Measurements from ENCODE around the gene SCARF1. TPM values are rescaled to one million over a fixed set of nuclear protein-coding genes. Genes with fewer than 3 reads are reported as not detected.

Gene SCARF1
- total and polyA plus RNA-seq, 2 experiments from 2014 or later, result 1.8 to 9.8 TPM

- H3K27me3 ChIP-seq, result no peaks in the 10 kb centered on the region
- no peak overlapping the region for H3K4me3 ChIP-seq
- H3K27ac ChIP-seq, result no peak overlapping the region
- no peak for DNase-seq (ENCODE audit: low read depth in 1 of 2, low spot score in 1 of 2)
- no peaks in the 10 kb centered on the region for H3K4me1 ChIP-seq (ENCODE audit: low read depth)
- TF ChIP-seq, protein P1, sequence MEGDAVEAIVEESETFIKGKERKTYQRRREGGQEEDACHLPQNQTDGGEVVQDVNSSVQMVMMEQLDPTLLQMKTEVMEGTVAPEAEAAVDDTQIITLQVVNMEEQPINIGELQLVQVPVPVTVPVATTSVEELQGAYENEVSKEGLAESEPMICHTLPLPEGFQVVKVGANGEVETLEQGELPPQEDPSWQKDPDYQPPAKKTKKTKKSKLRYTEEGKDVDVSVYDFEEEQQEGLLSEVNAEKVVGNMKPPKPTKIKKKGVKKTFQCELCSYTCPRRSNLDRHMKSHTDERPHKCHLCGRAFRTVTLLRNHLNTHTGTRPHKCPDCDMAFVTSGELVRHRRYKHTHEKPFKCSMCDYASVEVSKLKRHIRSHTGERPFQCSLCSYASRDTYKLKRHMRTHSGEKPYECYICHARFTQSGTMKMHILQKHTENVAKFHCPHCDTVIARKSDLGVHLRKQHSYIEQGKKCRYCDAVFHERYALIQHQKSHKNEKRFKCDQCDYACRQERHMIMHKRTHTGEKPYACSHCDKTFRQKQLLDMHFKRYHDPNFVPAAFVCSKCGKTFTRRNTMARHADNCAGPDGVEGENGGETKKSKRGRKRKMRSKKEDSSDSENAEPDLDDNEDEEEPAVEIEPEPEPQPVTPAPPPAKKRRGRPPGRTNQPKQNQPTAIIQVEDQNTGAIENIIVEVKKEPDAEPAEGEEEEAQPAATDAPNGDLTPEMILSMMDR (IDR thresholded peaks at IDR 0.05; ENCODE audit: low read depth, low read length), result no peak
- H3K9me3 ChIP-seq (ENCODE audit: low read depth), result no peaks in the 10 kb centered on the region
- no peaks in the 10 kb centered on the region for H3K36me3 ChIP-seq
Observed at GRCh38 chr17:1616101-1616500, 29.4 kb downstream of the SCARF1 start.

GRCh38 chr17:1612400-1612799 is 33.1 kb downstream of the SCARF1 start:
- TF ChIP-seq, protein P1 (IDR thresholded peaks at IDR 0.05; ENCODE audit: low read depth, low read length), result no peak
- Histone ChIP-seq H3K27ac (no peak overlapping the region), H3K4me3 (no peak overlapping the region)

DNA sequence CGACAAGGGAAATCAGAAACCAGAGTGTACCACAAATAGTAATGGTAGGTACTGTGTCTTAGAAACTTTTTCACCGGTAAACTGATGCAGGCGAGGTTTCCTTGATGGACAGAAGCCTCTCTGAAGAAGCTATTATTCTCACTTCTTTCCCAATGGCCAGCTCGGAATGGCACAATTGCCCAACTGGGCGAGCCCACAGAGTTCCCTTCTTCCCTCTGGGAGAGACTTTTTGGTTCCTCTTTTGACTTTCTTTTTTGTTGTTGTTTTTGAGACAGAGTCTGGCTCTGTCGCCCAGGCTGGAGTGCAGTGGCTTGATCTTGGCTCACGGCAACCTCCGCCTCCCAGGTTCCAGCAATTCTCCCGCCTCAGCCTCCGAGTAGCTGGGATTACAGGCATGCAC is 33.8 kb downstream of the SCARF1 start:
- TF ChIP-seq, protein P1 (IDR thresholded peaks at IDR 0.05; ENCODE audit: low read depth, low read length), result no peak
- no peaks in the 10 kb centered on the region for H3K9me3 ChIP-seq (ENCODE audit: low read depth)
- peaks cover 3% of the 10 kb centered on the region for H3K4me1 ChIP-seq (ENCODE audit: low read depth)
- no peaks in the 10 kb centered on the region for H3K36me3 ChIP-seq
- no peak for DNase-seq (ENCODE audit: low read depth in 1 of 2, low spot score in 1 of 2)
- H3K4me3 ChIP-seq, result no peak overlapping the region
- no peak overlapping the region for H3K27ac ChIP-seq
- no peaks in the 10 kb centered on the region for H3K27me3 ChIP-seq

More at GRCh38 chr17:1612400-1612799, 33.1 kb downstream of the SCARF1 start:
- no peaks in the 10 kb centered on the region for H3K36me3 ChIP-seq
- H3K27me3 ChIP-seq, result no peaks in the 10 kb centered on the region
- peaks cover under 1% of the 10 kb centered on the region for H3K4me1 ChIP-seq (ENCODE audit: low read depth)
- no peaks in the 10 kb centered on the region for H3K9me3 ChIP-seq (ENCODE audit: low read depth)
- DNase-seq (ENCODE audit: low read depth in 1 of 2, low spot score in 1 of 2), result no peak

DNA sequence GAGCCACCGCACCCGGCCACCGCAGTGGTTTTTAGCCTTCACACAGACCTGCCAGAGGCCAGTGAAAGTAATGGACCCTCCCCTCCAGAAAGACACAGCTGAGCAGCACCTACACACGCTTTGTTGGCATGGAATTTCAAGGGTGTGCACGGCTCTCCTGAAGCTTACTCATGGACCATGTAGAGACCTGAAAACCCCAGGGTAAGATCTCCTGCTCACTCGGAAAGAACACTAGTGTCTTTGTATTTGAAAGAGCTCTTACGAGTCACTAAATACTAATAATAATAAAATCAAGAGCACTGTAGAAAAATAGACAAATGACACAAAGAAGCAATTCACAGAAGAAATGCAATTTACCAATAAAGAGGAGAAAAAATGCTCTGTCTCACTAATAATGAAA is 36.9 kb downstream of the SCARF1 start:
- Histone ChIP-seq H3K9me3 (ENCODE audit: low read depth) (no peaks in the 10 kb centered on the region), H3K27ac (no peak overlapping the region), H3K4me3 (no peak overlapping the region), H3K4me1 (ENCODE audit: low read depth) (peaks cover 3% of the 10 kb centered on the region), H3K36me3 (no peaks in the 10 kb centered on the region), H3K27me3 (no peaks in the 10 kb centered on the region)
- TF ChIP-seq, protein P1 (IDR thresholded peaks at IDR 0.05; ENCODE audit: low read depth, low read length), result no peak
- no peak for DNase-seq (ENCODE audit: low read depth in 1 of 2, low spot score in 1 of 2)

DNA sequence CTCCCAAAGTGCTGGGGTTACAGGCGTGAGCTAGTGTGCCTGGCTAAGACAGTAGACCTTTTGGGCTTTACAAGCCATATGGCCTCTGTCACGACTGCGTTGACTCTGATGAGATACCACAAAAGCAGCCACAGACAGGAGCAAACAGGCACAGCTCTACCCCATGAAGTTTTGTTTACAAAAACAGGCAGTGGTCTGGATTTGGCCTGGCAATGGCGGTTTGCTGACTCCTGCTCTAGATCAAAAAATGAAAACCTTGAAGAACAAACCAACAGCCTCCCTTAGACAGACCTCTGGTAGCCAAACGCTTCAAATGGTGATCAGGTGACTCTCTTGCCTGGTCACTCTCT is 37.6 kb downstream of the SCARF1 start:
- no peak for DNase-seq (ENCODE audit: low read depth in 1 of 2, low spot score in 1 of 2)
- Histone ChIP-seq H3K27ac (no peak overlapping the region), H3K36me3 (no peaks in the 10 kb centered on the region), H3K27me3 (no peaks in the 10 kb centered on the region), H3K4me3 (no peak overlapping the region), H3K9me3 (ENCODE audit: low read depth) (no peaks in the 10 kb centered on the region), H3K4me1 (ENCODE audit: low read depth) (peaks cover 3% of the 10 kb centered on the region)
- TF ChIP-seq, protein P1 (IDR thresholded peaks at IDR 0.05; ENCODE audit: low read depth, low read length), result no peak
